AG09319 (cell line): Measurements from ENCODE around the gene PTPRM.
A peak's percentile ranks its signal among the peaks of the same experiment; 100 is the strongest.

Experiments used
- DNase-seq: peaks from one replicate; pipeline ENCODE4 v3.0.0-alpha.2; 2010; ENCODE audit warnings: low read depth; ENCODE audit errors: extremely low read depth
- CTCF ChIP-seq: IDR thresholded peaks from 2 replicates; pipeline ENCODE4 v1.5.1; 2011; ENCODE audit warnings: low read depth, mild to moderate bottlenecking, inconsistent platforms, low read length, moderate library complexity

The PTPRM gene

GRCh38 chr18:8365528-8365927, 798.4 kb downstream of the PTPRM start:
- no peak for DNase-seq
- no peak for TF ChIP-seq CTCF

GRCh38 chr18:8366070-8366469, 799.0 kb downstream of the PTPRM start:
- TF ChIP-seq CTCF: no peak
- DNase-seq: no peak

GRCh38 chr18:8366656-8367055, 799.5 kb downstream of the PTPRM start:
- no peak for DNase-seq
- TF ChIP-seq CTCF: no peak

GRCh38 chr18:8367217-8367988, 800.3 kb downstream of the PTPRM start:
- no peak for DNase-seq
- TF ChIP-seq CTCF: peak; percentile 48

- no peak for DNase-seq
- TF ChIP-seq CTCF: no peak
Observed at GRCh38 chr18:8368512-8369217, 801.5 kb downstream of the PTPRM start.

GRCh38 chr18:8373486-8373885, 806.4 kb downstream of the PTPRM start:
- TF ChIP-seq CTCF: no peak
- DNase-seq: no peak

- DNase-seq: no peak
- no peak for TF ChIP-seq CTCF
Observed at GRCh38 chr18:8374676-8375075, 807.6 kb downstream of the PTPRM start.
